A549 (cell line): ENCODE data around the gene KDM1B.

Experiments used
- CEBPB ChIP-seq, 2 experiments: fragments of >200 bp in 1 of 2; sonication (Bioruptor Twin) in 1 of 2; formaldehyde crosslinking in 1 of 2; IDR thresholded peaks; 2 replicates each; pipeline ENCODE4 v1.6.1; 2012 to 2016
- CHD2 ChIP-seq: fragments of 150-350 bp; IDR thresholded peaks from 2 replicates; pipeline ENCODE4 v1.6.1; 2014; ENCODE audit warnings: low read length; ENCODE audit not compliant: partially characterized antibody

- TF ChIP-seq CEBPB (IDR thresholded peaks at IDR 0.05) (no peak), CHD2 (no peak)
Observed at GRCh38 chr6:18211338-18211737, 56.1 kb downstream of the KDM1B start.
